PFSK-1 (cell line): ENCODE data around the gene GLIS1.

Experiments
- FOXP2 ChIP-seq: optimal IDR thresholded peaks from 2 replicates; pipeline ENCODE3; 2011; ENCODE audit warnings: borderline replicate concordance, control low read depth, inconsistent platforms; ENCODE audit not compliant: insufficient read depth; ENCODE audit errors: extremely low read length, extremely low read depth
- POLR2AphosphoS5 ChIP-seq: IDR thresholded peaks from 2 replicates; pipeline ENCODE4 v1.6.1; 2012; ENCODE audit warnings: low read depth, mild to moderate bottlenecking, control low read depth, low read length, moderate library complexity
- SIN3A ChIP-seq: IDR thresholded peaks from 2 replicates; pipeline ENCODE4 v1.6.1; 2012; ENCODE audit warnings: mild to moderate bottlenecking, low read length, moderate library complexity, borderline replicate concordance; ENCODE audit not compliant: insufficient read depth
- TAF1 ChIP-seq: IDR thresholded peaks from 2 replicates; pipeline ENCODE4 v1.6.1; 2012; ENCODE audit warnings: low read length, control low read depth, borderline replicate concordance; ENCODE audit not compliant: insufficient read depth
- TF ChIP-seq, protein P1 (sequence below), 2 experiments: IDR thresholded peaks; 2 replicates each; pipeline versions ENCODE4 v1.6.1 to v1.8.0; 2011 to 2012; ENCODE audit warnings: low read depth in 2 of 2, low read length in 2 of 2, control low read depth in 1 of 2, inconsistent platforms in 1 of 2, mild to moderate bottlenecking in 1 of 2, moderate library complexity in 1 of 2; ENCODE audit not compliant: insufficient read depth in 1 of 2

DNA sequence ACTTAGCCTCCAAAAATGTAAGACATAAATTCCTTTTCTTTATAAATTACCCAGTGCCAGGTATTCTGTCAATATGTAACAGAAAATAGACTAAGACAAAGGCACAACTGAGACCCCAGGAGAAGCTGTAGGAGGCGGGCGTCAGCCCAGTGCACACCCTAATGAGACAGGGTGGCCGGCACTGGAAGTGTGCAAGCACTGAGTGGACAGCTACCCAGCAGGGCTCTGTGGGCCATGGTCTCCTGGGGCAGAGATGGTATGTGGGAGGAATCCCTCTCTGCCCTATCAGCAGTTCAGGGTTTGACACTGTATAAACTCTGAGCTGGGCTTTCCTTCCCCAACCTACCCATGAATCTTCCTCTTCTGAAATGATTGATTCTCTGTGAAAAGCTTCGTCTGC lies 139.5 kb downstream of the GLIS1 start:
- no peak for TF ChIP-seq POLR2AphosphoS5
- TF ChIP-seq, protein P1, sequence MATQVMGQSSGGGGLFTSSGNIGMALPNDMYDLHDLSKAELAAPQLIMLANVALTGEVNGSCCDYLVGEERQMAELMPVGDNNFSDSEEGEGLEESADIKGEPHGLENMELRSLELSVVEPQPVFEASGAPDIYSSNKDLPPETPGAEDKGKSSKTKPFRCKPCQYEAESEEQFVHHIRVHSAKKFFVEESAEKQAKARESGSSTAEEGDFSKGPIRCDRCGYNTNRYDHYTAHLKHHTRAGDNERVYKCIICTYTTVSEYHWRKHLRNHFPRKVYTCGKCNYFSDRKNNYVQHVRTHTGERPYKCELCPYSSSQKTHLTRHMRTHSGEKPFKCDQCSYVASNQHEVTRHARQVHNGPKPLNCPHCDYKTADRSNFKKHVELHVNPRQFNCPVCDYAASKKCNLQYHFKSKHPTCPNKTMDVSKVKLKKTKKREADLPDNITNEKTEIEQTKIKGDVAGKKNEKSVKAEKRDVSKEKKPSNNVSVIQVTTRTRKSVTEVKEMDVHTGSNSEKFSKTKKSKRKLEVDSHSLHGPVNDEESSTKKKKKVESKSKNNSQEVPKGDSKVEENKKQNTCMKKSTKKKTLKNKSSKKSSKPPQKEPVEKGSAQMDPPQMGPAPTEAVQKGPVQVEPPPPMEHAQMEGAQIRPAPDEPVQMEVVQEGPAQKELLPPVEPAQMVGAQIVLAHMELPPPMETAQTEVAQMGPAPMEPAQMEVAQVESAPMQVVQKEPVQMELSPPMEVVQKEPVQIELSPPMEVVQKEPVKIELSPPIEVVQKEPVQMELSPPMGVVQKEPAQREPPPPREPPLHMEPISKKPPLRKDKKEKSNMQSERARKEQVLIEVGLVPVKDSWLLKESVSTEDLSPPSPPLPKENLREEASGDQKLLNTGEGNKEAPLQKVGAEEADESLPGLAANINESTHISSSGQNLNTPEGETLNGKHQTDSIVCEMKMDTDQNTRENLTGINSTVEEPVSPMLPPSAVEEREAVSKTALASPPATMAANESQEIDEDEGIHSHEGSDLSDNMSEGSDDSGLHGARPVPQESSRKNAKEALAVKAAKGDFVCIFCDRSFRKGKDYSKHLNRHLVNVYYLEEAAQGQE (IDR thresholded peaks at IDR 0.05; ENCODE audit: insufficient read depth in 1 of 2, low read depth in 2 of 2, low read length in 2 of 2) = no peak
- no peak for TF ChIP-seq TAF1
- no peak for TF ChIP-seq FOXP2
- TF ChIP-seq SIN3A = no peak
